Fibroblast of the conjunctiva (primary cell): ENCODE measurements around the gene CCDC192.
"Not testable (repeated sequence)": the region's sequence is repeated elsewhere in the genome, so short reads cannot be mapped to it uniquely, and the experiment has no call there.

Source experiments
- DNase-seq: peaks from one replicate; pipeline ENCODE4 v3.0.0-alpha.2; 2010; ENCODE audit warnings: low read depth

Gene CCDC192

DNA sequence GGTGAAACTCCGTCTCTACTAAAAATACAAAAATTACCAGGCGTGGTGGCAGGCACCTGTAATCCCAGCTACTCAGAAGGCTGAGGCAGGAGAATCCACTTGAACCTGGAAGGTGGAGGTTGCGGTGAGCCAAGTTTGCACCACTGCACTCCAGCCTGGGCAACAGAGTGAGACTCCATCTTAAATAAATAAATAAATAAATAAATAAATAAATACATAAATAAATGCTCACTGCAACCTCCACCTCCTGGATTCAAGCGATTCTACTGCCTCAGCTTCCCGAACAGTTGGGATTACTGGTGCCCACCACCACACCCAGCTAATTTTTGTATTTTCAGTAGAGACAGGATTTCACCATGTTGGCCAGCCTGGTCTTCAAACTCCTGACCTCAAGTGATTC is 144.4 kb downstream of the CCDC192 start:
- not testable (repeated sequence) for DNase-seq

DNA sequence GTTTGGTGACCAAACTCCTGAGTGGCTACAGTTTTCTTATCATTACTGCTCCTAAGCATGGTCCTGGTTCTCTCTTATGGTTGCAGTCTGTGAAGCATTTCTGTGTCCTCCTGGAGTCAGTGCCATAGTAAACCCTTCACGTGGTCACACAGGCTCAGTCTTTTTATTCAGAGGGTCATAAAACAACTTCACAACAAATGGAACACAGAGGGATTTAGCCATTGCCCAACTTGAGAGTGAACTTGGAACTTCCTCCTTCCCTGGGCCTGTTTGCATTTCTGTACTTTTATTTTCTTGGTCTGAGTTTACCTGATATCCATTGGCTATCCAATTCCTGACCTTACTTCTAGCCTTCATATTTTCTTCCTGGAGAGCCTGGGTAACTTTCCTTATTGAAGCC is 144.9 kb downstream of the CCDC192 start:
- DNase-seq: no peak

DNA sequence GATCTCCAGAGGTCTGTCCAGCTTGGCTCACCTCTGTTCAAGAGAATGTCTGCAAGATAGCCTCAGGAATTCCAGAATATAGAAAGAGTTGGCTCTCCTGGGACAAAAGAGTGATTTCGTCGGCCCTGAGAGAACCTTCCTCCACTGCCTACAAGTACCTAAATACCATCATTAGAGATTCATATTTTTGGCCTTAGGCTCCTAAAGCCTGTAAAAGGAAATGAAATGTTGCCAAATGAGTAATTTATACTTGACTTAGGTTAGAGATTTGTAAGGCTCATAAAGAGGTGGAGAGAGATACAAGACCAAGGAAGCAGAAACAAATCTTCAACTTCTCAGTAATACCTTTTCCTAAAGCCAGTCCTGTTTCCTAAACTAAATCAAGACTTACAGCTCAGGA is 146.2 kb downstream of the CCDC192 start:
- DNase-seq: no peak

DNA sequence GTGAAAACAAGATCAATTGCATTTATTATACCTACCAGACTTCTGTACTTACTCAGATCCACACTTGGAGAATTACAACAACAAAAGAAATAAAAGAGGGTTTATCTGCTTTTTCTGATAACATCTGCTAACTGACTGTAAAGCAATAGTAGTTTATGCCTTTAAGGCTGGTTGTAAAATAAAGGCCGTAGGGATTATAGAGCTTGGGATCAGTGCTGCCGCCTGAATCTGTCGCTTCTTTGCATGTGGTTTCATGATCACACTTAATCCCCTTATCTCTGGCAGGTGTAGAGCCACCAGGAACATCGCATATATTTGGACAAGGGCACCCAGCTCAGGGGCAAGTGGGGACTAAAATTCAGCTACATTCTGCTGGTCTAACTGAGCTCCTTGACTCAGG is 146.7 kb downstream of the CCDC192 start:
- no peak for DNase-seq

DNA sequence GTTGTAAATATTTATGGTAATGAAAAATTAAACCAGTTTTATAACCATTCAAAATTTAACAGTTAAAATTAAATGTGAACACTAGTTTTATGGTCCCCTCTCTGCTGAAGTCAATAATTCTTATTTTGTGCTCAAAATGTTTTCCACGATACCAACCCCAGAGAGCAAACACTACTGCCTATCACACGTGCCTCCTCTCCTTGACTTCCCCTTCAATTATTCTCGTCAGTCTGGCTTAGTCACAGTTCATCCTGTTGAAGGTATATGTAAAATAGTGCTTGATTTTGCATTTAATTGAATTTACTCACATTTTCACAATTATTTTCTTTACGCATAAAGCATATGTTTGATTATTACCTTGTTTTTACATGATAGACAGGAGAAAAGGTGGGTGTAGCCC is 148.8 kb downstream of the CCDC192 start:
- no peak for DNase-seq

DNA sequence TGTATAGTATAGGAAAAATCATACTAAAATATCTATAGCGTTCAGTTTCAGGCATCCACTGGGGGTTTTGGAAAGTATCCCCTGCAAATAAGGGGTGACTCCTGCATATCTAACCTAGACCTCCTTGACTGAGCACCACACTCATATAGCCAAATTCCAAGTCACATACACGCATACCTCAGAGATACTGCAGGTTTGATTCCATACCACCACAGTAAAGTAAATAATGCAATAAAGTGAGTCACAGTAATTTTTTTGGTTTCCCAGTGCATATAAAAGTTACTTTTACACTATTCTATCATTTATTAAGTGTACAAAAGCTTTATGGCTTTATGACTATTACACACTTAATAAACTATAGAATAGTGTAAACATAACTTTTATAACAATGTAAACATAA is 151.3 kb downstream of the CCDC192 start:
- no peak for DNase-seq

DNA sequence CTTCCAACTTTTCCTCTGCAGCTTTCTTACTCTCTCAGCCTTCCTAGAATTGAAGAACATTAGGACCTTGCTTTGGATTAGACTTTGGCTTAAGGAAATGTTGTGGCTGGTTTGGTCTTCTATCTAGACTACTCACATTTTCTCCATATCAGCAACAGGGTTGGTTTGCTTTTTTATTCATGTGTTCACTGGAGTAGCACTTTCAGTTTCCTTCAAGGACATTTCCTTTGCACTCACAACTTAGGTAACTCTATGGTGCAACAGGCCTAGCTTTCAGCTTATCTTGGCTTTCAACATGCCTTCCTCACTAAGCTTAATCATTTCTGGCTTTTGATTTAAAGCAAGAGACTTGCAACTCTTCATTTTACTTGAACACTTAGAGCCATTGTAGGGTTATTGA is 153.1 kb downstream of the CCDC192 start:
- no peak for DNase-seq

DNA sequence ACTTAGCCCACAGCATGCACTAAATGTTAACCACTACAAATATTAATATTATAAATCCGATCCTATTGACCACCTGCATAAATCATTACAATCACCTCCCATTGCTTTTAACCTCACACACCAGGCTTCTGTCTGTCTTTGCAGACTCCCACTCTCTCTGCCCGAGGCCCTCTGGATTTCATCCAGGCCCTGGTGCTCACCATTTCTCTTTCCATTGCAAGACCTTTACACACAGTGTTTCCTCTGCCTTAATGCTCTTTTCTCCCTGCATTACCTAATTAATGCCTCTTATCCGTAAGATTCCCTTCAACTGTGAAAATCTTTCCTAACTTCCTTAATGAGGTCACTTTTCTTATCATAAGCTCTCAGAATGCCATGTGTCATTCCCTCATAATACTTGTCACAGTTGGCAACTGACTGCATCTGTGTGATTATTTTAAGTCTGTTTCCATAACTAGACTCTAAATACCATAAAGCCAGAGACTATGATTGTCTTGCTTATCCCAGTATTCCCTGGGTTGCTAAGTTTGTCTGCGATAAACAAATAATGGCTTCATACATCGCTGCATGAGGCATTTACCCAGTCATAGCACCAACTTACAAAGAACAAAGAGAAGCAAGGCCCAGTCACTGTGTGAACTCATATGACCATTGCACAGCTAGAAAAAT is 155.1 kb downstream of the CCDC192 start:
- no peak for DNase-seq

DNA sequence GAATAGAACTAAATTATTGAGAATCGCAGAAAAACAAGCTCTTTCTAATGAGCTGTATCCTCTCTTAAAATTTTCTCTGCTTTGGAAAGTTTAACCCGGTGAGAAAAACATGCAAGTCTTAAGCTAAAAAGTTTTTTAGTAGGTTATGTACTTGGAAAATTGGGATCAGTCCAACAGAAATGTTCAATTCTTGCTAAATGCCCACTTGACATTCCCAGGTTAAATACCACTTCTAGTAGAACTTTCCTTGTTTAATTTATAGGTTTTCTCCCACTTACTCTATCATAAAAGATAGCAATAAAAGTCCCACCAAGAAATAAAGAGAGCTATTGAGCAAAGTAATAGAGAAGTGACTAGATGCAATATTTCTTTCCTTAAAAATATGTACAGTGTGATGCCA is 157.1 kb downstream of the CCDC192 start:
- DNase-seq: no peak

DNA sequence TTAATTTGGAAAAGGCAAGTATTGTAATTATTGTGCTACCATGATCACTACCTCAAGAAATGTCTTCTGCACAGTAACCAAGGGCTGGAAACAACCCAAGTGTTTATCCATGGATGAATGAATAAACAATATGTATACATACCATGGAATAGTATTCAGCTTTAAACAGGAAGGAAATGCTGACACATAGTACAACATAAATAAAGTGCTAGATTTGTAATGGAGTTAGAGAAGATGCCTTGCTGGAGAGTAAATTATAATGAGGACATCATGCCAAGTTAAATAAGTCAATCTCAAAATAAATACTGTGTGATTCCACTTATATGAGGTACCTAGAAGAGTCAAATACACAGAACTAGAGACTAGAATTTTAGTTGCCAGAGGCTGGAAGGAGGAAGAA is 160.0 kb downstream of the CCDC192 start:
- DNase-seq: no peak

DNA sequence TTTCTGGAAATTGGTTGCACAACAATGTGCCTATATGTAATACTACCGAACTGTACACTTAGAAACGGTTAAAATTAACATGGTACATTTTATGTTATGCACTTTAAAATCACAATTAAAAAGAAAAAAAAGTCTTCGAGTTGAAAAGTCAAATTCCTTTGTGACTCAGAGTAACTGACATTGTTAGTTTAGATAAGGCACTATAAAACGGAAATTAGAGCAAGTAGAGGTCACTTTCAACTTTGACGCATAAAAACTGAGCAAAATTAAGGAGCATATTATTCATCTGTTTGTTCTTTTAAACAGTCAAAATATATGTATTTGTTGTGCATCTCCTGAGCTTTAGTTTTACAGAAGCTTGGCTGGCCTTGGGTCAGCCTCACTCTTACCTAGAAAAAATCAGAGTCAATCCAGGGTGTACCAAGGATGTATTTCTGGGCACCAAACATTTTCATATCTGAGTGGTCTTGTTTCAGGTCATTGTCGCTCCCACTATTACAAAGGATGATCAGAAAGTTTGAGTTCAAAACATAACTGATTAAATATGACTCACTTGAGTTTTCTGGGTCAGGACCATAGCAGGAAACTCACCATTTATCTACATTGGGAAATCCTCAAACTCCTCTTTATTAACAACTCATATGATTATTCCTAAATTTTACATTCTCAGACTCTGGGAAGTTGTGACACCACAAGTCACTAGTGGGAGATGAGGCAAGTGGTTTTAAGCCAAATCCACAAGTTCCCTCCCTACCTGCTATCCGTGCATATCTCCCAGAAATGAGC is 160.6 kb downstream of the CCDC192 start:
- DNase-seq: no peak

DNA sequence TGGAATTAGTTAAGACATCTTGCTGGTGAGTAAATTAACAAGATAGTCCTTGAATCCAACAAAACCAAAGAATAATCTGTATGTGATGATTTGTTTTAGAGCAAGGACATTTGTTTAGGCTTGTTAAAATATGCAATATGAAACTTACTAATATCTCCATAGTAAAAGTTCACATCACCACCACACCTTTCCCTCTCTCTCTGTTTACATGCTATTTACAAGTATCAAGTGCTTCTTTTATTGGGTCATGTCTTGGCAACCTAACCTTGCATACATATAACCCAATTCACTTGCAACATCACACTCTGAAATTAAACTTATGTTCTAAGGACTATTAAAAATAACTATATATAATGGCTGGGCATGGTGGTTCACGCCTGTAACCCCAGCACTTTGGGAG is 161.3 kb downstream of the CCDC192 start:
- DNase-seq: no peak

DNA sequence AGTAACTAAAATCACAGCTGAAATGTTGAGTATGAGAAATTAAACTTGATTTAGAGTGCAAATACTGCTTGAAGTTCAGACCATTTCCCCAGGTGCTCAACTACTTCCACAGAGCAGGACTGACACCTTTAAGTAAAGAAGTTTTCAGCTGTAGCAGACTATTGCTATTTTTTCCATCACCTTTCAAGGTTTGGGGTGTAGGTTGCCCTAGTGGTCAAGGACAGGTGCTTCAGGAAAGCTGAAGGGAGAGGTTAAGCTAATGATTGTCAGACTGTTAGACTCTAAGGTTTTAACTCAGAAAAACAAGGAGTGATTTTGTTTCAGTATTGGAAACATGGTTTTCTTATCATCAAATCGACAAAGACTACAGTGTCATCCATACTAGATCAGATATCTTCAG is 162.1 kb downstream of the CCDC192 start:
- no peak for DNase-seq

DNA sequence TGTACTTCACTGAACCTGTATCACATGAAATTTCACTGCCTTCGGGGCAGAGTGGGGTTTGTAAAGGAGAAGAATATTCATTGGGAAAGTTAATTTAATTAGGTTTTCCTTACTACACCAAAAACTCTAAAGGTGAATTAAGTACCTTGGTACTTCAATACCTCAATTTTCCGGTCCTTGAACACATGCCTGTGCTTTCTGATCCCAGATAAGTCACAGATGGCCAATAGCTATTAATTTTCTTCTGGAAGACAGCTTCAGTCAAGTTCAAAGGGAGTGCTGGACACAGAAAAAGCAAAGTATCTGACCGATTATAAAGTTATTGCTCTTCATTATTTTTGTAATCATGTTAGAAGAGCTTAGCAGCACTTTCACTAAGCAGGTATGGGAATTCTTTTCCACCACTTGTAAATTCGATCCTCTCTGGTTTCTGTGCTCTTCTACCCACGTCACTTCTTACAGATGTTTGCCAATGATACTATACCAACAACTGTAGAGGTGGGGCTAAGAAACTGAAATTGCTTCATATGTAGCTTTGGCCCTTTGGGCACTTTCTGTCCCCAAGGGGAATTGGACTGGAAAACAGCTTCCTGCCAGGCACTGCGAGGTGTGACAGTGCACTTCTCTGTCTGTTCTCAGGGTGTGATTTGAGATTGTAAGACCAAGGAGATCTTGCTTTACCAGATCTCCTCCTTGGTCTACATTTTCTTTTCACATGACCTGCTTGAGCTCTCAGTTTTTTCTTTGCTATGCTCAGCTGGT is 164.0 kb downstream of the CCDC192 start:
- DNase-seq: no peak

DNA sequence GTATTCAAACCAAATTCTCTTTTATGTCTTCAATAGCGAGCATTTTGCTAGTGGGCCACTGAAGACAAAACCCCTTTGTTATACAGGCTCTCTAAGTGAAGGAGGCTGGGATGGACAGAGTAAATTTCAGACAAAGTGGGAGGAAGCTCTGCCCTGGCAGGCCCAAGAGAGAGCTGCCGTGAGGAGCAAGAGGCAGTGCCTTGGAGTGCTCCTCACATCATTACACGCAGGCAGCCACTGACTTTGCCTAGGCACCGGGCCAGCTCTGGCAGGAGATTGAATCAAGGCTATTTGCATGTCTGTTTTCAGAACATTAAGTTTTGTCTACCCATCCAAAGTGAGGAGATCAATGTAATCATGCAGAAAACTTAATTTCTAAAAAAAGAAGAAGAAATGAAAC is 167.7 kb downstream of the CCDC192 start:
- DNase-seq: peak; percentile 40

DNA sequence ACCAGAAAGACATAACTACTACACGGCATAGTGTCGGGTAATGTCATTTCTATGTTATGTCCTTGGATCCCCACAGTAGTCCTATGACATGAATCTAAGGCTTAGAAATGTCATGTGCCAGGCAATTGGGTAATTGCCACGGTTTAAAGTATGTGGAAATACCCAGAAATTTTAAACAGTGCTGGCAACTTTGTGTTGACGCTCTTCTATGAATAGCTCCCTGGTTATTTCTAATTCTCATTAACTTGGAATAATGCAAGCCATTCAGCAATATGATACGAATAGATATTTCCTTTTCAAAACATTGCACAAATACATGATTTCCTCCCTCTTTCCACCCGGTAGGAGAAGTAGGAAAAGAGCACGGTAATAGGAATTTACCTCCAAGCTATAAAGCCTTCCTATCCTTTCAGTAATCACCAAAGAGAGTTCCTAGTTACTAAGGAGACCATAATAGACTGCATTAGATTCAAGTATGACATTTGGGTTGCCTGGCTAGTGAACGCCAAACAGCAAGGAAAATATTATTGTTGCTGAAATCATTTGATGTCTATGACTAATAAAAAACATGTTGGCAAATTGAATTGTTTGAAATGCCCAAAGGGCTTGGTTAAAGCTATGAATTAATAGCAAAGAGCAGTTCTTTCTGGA is 168.4 kb downstream of the CCDC192 start:
- peak; percentile 52 for DNase-seq

DNA sequence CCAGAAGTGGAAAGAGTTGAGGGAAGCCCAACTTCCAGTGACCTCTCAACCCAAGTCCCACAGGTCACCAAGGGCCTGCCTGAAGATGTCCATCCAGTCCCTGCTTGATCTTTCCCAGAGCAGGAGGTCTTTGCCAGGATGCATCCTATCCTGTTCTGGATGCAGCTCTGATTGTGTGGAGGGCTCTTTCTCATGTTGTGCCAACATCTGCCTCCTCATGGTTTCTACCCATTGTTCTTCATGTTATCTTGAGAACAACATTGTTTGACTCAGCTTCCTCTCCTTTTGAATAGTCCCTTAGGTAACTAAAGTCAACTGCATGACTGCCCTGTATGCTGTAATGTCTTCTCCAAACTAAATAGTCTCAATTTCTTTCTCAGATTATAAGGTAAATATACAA is 169.3 kb downstream of the CCDC192 start:
- DNase-seq: no peak

DNA sequence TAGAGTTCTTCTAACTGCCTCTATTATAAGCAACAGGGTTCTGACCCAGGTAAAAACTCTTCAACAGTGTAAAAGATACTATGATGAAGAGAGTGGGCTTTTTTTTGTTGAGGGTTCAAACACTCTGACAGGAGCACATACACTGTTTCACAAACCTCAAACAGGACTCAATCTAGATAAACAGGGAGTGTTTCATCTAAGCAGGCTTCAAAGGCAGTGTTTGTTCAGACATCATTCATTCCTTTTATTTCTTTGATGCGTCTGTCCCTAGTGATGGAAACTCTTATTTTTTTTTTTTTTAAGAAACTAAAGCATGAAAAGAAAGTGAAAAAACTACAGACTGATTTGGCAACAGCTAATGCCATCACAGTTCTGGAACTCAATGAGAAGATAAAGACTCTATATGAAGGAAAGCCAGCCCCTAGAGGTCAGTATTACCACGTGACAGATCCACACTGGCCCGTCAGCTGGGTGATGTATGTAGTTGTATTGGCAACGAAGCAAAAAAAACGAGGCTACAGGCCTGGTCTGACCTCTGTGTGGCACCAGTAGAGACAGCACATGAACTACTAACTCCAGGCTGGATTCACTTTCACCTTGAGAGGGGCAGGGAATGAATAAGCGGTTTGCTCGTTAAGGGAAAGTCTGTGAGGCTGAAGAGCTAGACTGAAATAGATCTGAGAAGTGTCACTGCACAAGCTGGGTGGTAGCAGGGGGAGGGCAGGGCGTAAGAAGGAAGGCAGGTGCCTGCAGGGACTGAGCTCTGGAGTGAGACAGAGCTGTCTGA is 172.2 kb downstream of the CCDC192 start:
- peak; percentile 65 for DNase-seq

DNA sequence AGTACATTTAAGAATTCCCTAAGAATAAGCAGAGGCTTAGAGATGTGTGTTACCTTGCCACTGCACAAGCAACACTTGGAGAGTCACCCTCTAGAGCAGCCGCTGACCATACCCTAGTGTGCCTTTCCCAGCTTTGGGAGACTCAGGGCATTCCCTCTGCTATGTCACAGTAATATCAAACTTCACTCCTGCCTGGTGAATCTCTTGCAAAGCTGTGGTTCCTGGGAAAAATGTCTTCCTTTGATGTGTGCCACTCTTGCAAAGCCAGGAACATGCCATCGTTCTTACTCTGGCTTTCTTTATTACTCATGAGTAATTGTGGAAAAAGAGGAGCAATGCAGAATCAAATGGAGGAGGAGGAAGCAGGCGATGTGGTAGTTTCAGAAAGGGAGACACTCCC is 173.2 kb downstream of the CCDC192 start:
- no peak for DNase-seq

DNA sequence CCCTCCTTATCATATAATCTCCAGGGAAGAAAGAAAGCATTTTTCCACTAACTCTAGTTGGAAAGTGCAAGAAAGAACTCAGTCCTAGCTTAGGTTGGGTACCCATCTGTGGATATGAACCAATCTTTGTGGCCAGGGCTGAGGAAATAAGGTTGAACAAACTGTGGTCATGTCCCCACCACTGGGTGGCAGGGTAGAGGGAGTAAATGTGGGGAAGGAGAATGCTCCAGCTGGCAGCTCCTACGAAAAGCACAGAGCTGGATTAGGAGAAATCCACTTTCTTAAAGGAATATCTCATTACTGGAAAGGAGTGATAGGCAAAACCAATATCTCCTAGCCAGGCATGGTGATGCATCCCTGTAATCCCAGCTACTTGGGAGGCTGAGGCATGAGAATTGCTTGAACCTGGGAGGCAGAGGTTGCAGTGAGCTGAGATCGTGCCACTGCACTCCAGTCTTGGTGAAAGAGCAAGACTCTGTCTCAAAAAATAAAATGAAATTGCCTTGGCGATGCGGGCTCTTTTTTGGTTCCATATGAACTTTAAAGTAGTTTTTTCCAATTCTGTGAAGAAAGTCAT is 175.1 kb downstream of the CCDC192 start:
- DNase-seq: peak; percentile 27

DNA sequence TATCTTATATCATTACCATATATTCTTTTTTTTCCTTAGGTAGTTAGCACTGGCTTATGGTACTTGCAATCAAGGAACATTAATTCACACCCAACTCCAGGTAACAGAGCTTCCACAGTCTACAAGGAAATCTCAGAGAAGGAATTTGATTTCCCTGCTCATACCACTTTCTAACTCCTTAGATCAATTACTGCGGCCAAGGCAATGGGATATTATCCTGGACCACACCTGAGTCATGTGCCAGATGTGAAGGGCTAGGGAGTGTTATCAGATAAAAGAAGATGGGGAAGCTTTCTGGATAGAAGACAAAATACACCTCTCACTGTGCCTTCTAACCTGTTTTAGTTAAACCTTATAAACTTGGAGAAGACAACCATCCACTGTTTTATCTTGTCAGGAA is 181.2 kb downstream of the CCDC192 start:
- DNase-seq: no peak
